HCEC 1CT (cell line): ENCODE results near the gene DROSHA.
A peak's percentile ranks its signal among the peaks of the same experiment; 100 is the strongest.
"Not testable (repeated sequence)": the region's sequence is repeated elsewhere in the genome, so short reads cannot be mapped to it uniquely, and the experiment has no call there.

ENCODE experiments used
- DNase-seq: peaks from one replicate; pipeline ENCODE4 v3.0.0-alpha.2; 2017

DROSHA gene

GRCh38 chr5:31415009-31415923 lies 116.6 kb downstream of the DROSHA start:
- DNase-seq, result peak; percentile 35

GRCh38 chr5:31413030-31413812 lies 118.7 kb downstream of the DROSHA start:
- no peak for DNase-seq

GRCh38 chr5:31412324-31412723 lies 119.6 kb downstream of the DROSHA start:
- DNase-seq, result no peak

- DNase-seq, result no peak
Measured at GRCh38 chr5:31410089-31410488, 121.8 kb downstream of the DROSHA start.

GRCh38 chr5:31408814-31409213 lies 123.1 kb downstream of the DROSHA start:
- peak; percentile 91 for DNase-seq

- peak; percentile 71 for DNase-seq
Measured at GRCh38 chr5:31407921-31408693, 123.8 kb downstream of the DROSHA start.

GRCh38 chr5:31404325-31404724 lies 127.6 kb downstream of the DROSHA start:
- DNase-seq, result no peak

GRCh38 chr5:31401691-31402090 lies 130.2 kb downstream of the DROSHA start:
- no peak for DNase-seq

GRCh38 chr5:31397926-31398557 lies 133.9 kb downstream of the DROSHA start:
- DNase-seq, result no peak

GRCh38 chr5:31396611-31397295 lies 135.1 kb downstream of the DROSHA start:
- DNase-seq, result no peak

- not testable (repeated sequence) for DNase-seq
Measured at GRCh38 chr5:31395450-31396045, 136.3 kb downstream of the DROSHA start.

GRCh38 chr5:31393126-31393525 lies 138.8 kb downstream of the DROSHA start:
- no peak for DNase-seq

- DNase-seq, result no peak
Measured at GRCh38 chr5:31392061-31392460, 139.8 kb downstream of the DROSHA start.

- no peak for DNase-seq
Measured at GRCh38 chr5:31390256-31390655, 141.6 kb downstream of the DROSHA start.

- DNase-seq, result no peak
Measured at GRCh38 chr5:31385774-31386537, 145.9 kb downstream of the DROSHA start.

GRCh38 chr5:31383734-31384133 lies 148.2 kb downstream of the DROSHA start:
- DNase-seq, result no peak

GRCh38 chr5:31382051-31382878 lies 149.6 kb downstream of the DROSHA start:
- no peak for DNase-seq

GRCh38 chr5:31381299-31381698 lies 150.6 kb downstream of the DROSHA start:
- DNase-seq, result no peak

GRCh38 chr5:31380049-31380448 lies 151.8 kb downstream of the DROSHA start:
- DNase-seq, result no peak

- no peak for DNase-seq
Measured at GRCh38 chr5:31378838-31379237, 153.1 kb downstream of the DROSHA start.
